H1 (cell line): ENCODE data around the gene UVSSA. TPM values are rescaled to one million over a fixed set of nuclear protein-coding genes. Genes with fewer than 3 reads are reported as not detected.

ENCODE experiments used
- EP300 ChIP-seq, 2 experiments: IDR thresholded peaks; 1 replicate in 1 of 2; 2 replicates in 1 of 2; pipeline ENCODE4 v1.6.1; 2011 to 2012; ENCODE audit warnings: low read depth in 2 of 2, low read length in 2 of 2, mild to moderate bottlenecking in 2 of 2, borderline replicate concordance in 1 of 2, inconsistent platforms in 1 of 2, moderate library complexity in 1 of 2
- POLR2A ChIP-seq, 2 experiments: IDR thresholded peaks; 1 replicate in 1 of 2; 2 replicates in 1 of 2; pipeline ENCODE4 v1.6.1; 2011; ENCODE audit warnings: low read depth in 2 of 2, low read length in 2 of 2, mild to moderate bottlenecking in 2 of 2; ENCODE audit errors: control extremely low read depth in 1 of 2
- polyA plus RNA-seq, 7 experiments: library from polyadenylated mRNA; depleted of rRNA in 3 of 7; stranded (reverse) in 5 of 7; unstranded in 2 of 7; fragments of >200 nt in 5 of 7; fragments of 200-250 nt in 2 of 7; gene quantifications; 1 replicate in 5 of 7; 2 replicates in 1 of 7; 4 replicates in 1 of 7; pipeline versions ENCODE4 v1.2.1 to v1.2.3, GENCODE V29; 2011 to 2013; ENCODE audit warnings: missing spikeins in 2 of 7, mixed read lengths in 2 of 7
- total RNA-seq: library from RNA; stranded (reverse); fragmentation: NEBNext Ultra II Directional; extraction: Animal tissue kit (Norgen Biotek cat#: 25700); gene quantifications from 2 replicates; pipeline ENCODE4 v1.2.1, GENCODE V29; 2021
- TF ChIP-seq, protein P1 (sequence below): IDR thresholded peaks from 2 replicates; pipeline ENCODE4 v1.6.1; 2012; ENCODE audit warnings: inconsistent platforms

UVSSA gene
- total and polyA plus RNA-seq, 2 of the 8 experiments (the other 6 are each of a cell fraction or from before 2014, with no cell fraction given): 14.5 to 19.4 TPM

GRCh38 chr4:1305261-1305711 is 41.7 kb upstream of the UVSSA start (continued):
- TF ChIP-seq, protein P1, sequence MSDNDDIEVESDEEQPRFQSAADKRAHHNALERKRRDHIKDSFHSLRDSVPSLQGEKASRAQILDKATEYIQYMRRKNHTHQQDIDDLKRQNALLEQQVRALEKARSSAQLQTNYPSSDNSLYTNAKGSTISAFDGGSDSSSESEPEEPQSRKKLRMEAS: no peak
- TF ChIP-seq EP300 (IDR thresholded peaks at IDR 0.05; ENCODE audit: borderline replicate concordance in 1 of 2, low read depth in 2 of 2, low read length in 2 of 2) (no peak), POLR2A (IDR thresholded peaks at IDR 0.05; ENCODE audit: control extremely low read depth in 1 of 2, low read depth in 2 of 2, low read length in 2 of 2) (no peak)
